Endothelial cell of umbilical vein (primary cell): Measurements from ENCODE around the gene EXOSC5.

ENCODE experiments used
- EZH2 ChIP-seq: IDR thresholded peaks from 2 replicates; pipeline ENCODE4 v1.6.1; 2012; ENCODE audit warnings: borderline replicate concordance, low read depth, mild to moderate bottlenecking, moderate library complexity, low read length, inconsistent platforms; ENCODE audit not compliant: severe bottlenecking
- FOS ChIP-seq: IDR thresholded peaks from 2 replicates; pipeline ENCODE4 v1.6.1; 2011; ENCODE audit warnings: mild to moderate bottlenecking, low read length, moderate library complexity, borderline replicate concordance; ENCODE audit not compliant: insufficient read depth
- GATA2 ChIP-seq: IDR thresholded peaks from 2 replicates; pipeline ENCODE4 v1.7.0; 2011; ENCODE audit warnings: low read depth, mild to moderate bottlenecking, moderate library complexity, mixed read lengths, low read length; ENCODE audit not compliant: insufficient read length, insufficient read depth
- JUN ChIP-seq: IDR thresholded peaks from 2 replicates; pipeline ENCODE4 v1.6.1; 2011; ENCODE audit warnings: borderline replicate concordance, low read depth; ENCODE audit not compliant: insufficient read length, insufficient read depth
- MYC ChIP-seq: IDR thresholded peaks from one replicate; pipeline ENCODE4 v1.6.1; 2011; ENCODE audit warnings: mild to moderate bottlenecking, low read depth, low read length
- POLR2A ChIP-seq: IDR thresholded peaks from 2 replicates; pipeline ENCODE4 v1.6.1; 2012; ENCODE audit warnings: low read depth, mild to moderate bottlenecking, control low read depth, low read length
- POLR2AphosphoS5 ChIP-seq: IDR thresholded peaks from 2 replicates; pipeline ENCODE4 v1.6.1; 2012; ENCODE audit warnings: low read depth, mild to moderate bottlenecking, control low read depth, low read length, moderate library complexity; ENCODE audit not compliant: insufficient read depth
- TF ChIP-seq, protein P1 (sequence below): IDR thresholded peaks from 2 replicates; pipeline ENCODE4 v1.6.1; 2011; ENCODE audit not compliant: insufficient read depth, insufficient read length
- TF ChIP-seq, protein P2 (sequence below), 2 donors: IDR thresholded peaks; 1 replicate in 1 of 2; 2 replicates in 1 of 2; pipeline ENCODE4 v1.5.1; 2011; ENCODE audit warnings: low read length in 2 of 2, mild to moderate bottlenecking in 2 of 2, moderate library complexity in 2 of 2, control low read depth in 1 of 2, inconsistent platforms in 1 of 2, low read depth in 1 of 2; ENCODE audit not compliant: insufficient read depth in 1 of 2; ENCODE audit errors: extremely low read depth in 1 of 2

DNA sequence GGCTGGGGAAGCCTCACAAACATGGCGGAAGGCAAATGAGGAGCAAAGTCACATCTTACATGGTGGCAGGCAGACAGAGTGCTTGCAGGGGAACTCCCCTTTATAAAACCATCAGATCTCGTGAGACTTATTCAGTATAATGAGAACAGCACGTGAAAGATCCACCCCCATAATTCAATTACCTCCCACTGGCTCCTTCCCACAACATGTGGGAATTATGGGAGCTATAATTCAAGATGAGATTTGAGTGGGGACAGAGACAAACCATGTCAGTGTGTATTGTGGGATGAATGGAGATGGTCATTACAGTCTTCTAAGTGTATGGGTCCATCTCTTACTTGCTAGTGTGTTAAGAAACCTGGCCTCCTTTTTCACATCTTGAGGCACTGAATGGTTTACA is 4.9 kb upstream of the EXOSC5 start:
- TF ChIP-seq, protein P1, sequence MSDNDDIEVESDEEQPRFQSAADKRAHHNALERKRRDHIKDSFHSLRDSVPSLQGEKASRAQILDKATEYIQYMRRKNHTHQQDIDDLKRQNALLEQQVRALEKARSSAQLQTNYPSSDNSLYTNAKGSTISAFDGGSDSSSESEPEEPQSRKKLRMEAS, result no peak
- TF ChIP-seq POLR2A (no peak), EZH2 (no peak), FOS (no peak), MYC (no peak), JUN (no peak), POLR2AphosphoS5 (no peak), GATA2 (no peak)
- TF ChIP-seq, protein P2, sequence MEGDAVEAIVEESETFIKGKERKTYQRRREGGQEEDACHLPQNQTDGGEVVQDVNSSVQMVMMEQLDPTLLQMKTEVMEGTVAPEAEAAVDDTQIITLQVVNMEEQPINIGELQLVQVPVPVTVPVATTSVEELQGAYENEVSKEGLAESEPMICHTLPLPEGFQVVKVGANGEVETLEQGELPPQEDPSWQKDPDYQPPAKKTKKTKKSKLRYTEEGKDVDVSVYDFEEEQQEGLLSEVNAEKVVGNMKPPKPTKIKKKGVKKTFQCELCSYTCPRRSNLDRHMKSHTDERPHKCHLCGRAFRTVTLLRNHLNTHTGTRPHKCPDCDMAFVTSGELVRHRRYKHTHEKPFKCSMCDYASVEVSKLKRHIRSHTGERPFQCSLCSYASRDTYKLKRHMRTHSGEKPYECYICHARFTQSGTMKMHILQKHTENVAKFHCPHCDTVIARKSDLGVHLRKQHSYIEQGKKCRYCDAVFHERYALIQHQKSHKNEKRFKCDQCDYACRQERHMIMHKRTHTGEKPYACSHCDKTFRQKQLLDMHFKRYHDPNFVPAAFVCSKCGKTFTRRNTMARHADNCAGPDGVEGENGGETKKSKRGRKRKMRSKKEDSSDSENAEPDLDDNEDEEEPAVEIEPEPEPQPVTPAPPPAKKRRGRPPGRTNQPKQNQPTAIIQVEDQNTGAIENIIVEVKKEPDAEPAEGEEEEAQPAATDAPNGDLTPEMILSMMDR (IDR thresholded peaks at IDR 0.05; ENCODE audit: extremely low read depth in 1 of 2, insufficient read depth in 1 of 2, low read depth in 1 of 2, low read length in 2 of 2), result no peak
